Spinal cord (tissue), 10 donors: ENCODE results near the gene EPHB3. TPM values are rescaled to one million over a fixed set of nuclear protein-coding genes. Genes with fewer than 3 reads are reported as not detected.

Experiments
- DNase-seq, 6 donors: peaks; one replicate each; pipeline versions ENCODE4 v3.0.0 to v3.0.0-alpha.2; 2013 to 2015; ENCODE audit warnings: low spot score in 6 of 6, low read depth in 4 of 6
- H3K27ac ChIP-seq: one replicate; pipeline ENCODE4 v1.5.1; 2013; ENCODE audit warnings: low read depth, low read length, control low read depth
- H3K27me3 ChIP-seq: one replicate; pipeline ENCODE4 v1.6.1; 2013; ENCODE audit warnings: low read length; ENCODE audit not compliant: control insufficient read depth, insufficient read depth
- H3K36me3 ChIP-seq: one replicate; pipeline ENCODE4 v1.6.1; 2013; ENCODE audit warnings: low read length; ENCODE audit not compliant: control insufficient read depth, insufficient read depth
- H3K4me1 ChIP-seq: one replicate; pipeline ENCODE4 v1.6.1; 2013; ENCODE audit warnings: low read length; ENCODE audit not compliant: control insufficient read depth, insufficient read depth
- H3K4me3 ChIP-seq: one replicate; pipeline ENCODE4 v1.5.1; 2013; ENCODE audit warnings: low read depth, low read length, control low read depth
- H3K9me3 ChIP-seq: one replicate; pipeline ENCODE4 v1.6.1; 2013; ENCODE audit warnings: low read length; ENCODE audit not compliant: control insufficient read depth, insufficient read depth
- WGBS: methylation state at CpG from one replicate; pipeline ENCODE4 v1.1.5; 2013; ENCODE audit warnings: missing lambda C conversion rate; ENCODE audit not compliant: insufficient coverage; 5-methylcytosine and 5-hydroxymethylcytosine counted together
- polyA plus RNA-seq, 2 donors: library from polyadenylated mRNA; unstranded; fragments of 120-200 nt; gene quantifications; one replicate each; pipeline ENCODE4 v1.2.1, GENCODE V29; 2013; ENCODE audit not compliant: insufficient read length in 2 of 2
- total RNA-seq, 2 donors: library from RNA; depleted of rRNA in 1 of 2; stranded (reverse); fragments of 120-200 nt in 1 of 2; fragments of >200 nt in 1 of 2; gene quantifications; one replicate each; pipeline versions ENCODE4 v1.2.3 to v1.2.4, GENCODE V29; 2013 to 2014
- donor health status: healthy.

EPHB3 gene
- total and polyA plus RNA-seq, 4 donors: 9.3 to 35.2 (median 18.6) TPM

GRCh38 chr3:184543256-184543655 is 18.3 kb upstream of the EPHB3 start:
- Histone ChIP-seq H3K36me3 (no peaks in the 10 kb centered on the region), H3K4me3 (no peak overlapping the region), H3K9me3 (no peaks in the 10 kb centered on the region), H3K4me1 (peaks cover 9% of the 10 kb centered on the region), H3K27me3 (peaks cover 13% of the 10 kb centered on the region), H3K27ac (no peak overlapping the region)
- 100% methylated on average over 1 of the region's 6 CpGs for WGBS
- DNase-seq: peak in 1 of 6 donors; percentile 76

- peak; percentile 76 to 97 (median 88) for DNase-seq
- WGBS: under 1% methylated on average over 14 of the region's 18 CpGs
- peaks cover 9% of the 10 kb centered on the region for H3K4me1 ChIP-seq
- no peaks in the 10 kb centered on the region for H3K9me3 ChIP-seq
- H3K27me3 ChIP-seq: peaks cover 6% of the 10 kb centered on the region
- no peak overlapping the region for H3K4me3 ChIP-seq
- no peaks in the 10 kb centered on the region for H3K36me3 ChIP-seq
- H3K27ac ChIP-seq: no peak overlapping the region
Observed at GRCh38 chr3:184543843-184544512, 17.6 kb upstream of the EPHB3 start.

- H3K4me1 ChIP-seq: peaks cover 10% of the 10 kb centered on the region
- peaks cover 5% of the 10 kb centered on the region for H3K27me3 ChIP-seq
- no peak for DNase-seq
- no peaks in the 10 kb centered on the region for H3K36me3 ChIP-seq
- H3K27ac ChIP-seq: no peak overlapping the region
- H3K9me3 ChIP-seq: no peaks in the 10 kb centered on the region
- H3K4me3 ChIP-seq: no peak overlapping the region
Observed at GRCh38 chr3:184544513-184544861, 17.1 kb upstream of the EPHB3 start.

- H3K27ac ChIP-seq: no peak overlapping the region
- H3K9me3 ChIP-seq: no peaks in the 10 kb centered on the region
- no peaks in the 10 kb centered on the region for H3K36me3 ChIP-seq
- WGBS: 78% methylated on average over 3 of the region's 3 CpGs
- H3K4me3 ChIP-seq: no peak overlapping the region
- peaks cover 18% of the 10 kb centered on the region for H3K4me1 ChIP-seq
- no peak for DNase-seq
- peaks cover 5% of the 10 kb centered on the region for H3K27me3 ChIP-seq
Observed at GRCh38 chr3:184545769-184546168, 15.8 kb upstream of the EPHB3 start.

GRCh38 chr3:184546252-184546651 is 15.3 kb upstream of the EPHB3 start:
- no peak for DNase-seq
- WGBS: 52% methylated on average over 5 of the region's 7 CpGs
- Histone ChIP-seq H3K27me3 (peaks cover 5% of the 10 kb centered on the region), H3K4me3 (no peak overlapping the region), H3K36me3 (no peaks in the 10 kb centered on the region), H3K9me3 (no peaks in the 10 kb centered on the region), H3K27ac (no peak overlapping the region), H3K4me1 (peaks cover 20% of the 10 kb centered on the region)

- H3K9me3 ChIP-seq: no peaks in the 10 kb centered on the region
- no peaks in the 10 kb centered on the region for H3K27me3 ChIP-seq
- H3K4me1 ChIP-seq: peaks cover 15% of the 10 kb centered on the region
- 37% methylated on average over 13 of the region's 15 CpGs for WGBS
- H3K36me3 ChIP-seq: no peaks in the 10 kb centered on the region
- no peak overlapping the region for H3K27ac ChIP-seq
- H3K4me3 ChIP-seq: no peak overlapping the region
- DNase-seq: peak in 2 of 6 donors; percentile 32 to 51
Observed at GRCh38 chr3:184549796-184550577, 11.6 kb upstream of the EPHB3 start.

GRCh38 chr3:184551103-184551502 is 10.5 kb upstream of the EPHB3 start:
- no peak overlapping the region for H3K27ac ChIP-seq
- H3K27me3 ChIP-seq: no peaks in the 10 kb centered on the region
- H3K4me3 ChIP-seq: no peak overlapping the region
- 88% methylated on average over 8 of the region's 8 CpGs for whole genome bisulfite sequencing
- no peak for DNase-seq
- H3K36me3 ChIP-seq: no peaks in the 10 kb centered on the region
- H3K4me1 ChIP-seq: peaks cover 22% of the 10 kb centered on the region
- H3K9me3 ChIP-seq: no peaks in the 10 kb centered on the region

GRCh38 chr3:184551614-184552256 is 9.8 kb upstream of the EPHB3 start:
- 81% methylated on average over 6 of the region's 12 CpGs for WGBS
- no peak for DNase-seq

GRCh38 chr3:184552296-184552695 is 9.3 kb upstream of the EPHB3 start:
- Histone ChIP-seq H3K27me3 (no peaks in the 10 kb centered on the region), H3K4me1 (peaks cover 26% of the 10 kb centered on the region), H3K9me3 (no peaks in the 10 kb centered on the region), H3K4me3 (no peak overlapping the region), H3K36me3 (no peaks in the 10 kb centered on the region), H3K27ac (no peak overlapping the region)
- 94% methylated on average over 6 of the region's 6 CpGs for WGBS
- no peak for DNase-seq

More at GRCh38 chr3:184551614-184552256, 9.8 kb upstream of the EPHB3 start:
- no peak overlapping the region for H3K27ac ChIP-seq
- no peaks in the 10 kb centered on the region for H3K36me3 ChIP-seq
- H3K9me3 ChIP-seq: no peaks in the 10 kb centered on the region
- H3K27me3 ChIP-seq: no peaks in the 10 kb centered on the region
- H3K4me3 ChIP-seq: no peak overlapping the region
- peaks cover 22% of the 10 kb centered on the region for H3K4me1 ChIP-seq
